Measurements from ENCODE around the gene HENMT1.

GRCh38 chr1:108685529-108685928, 24.6 kb upstream of the HENMT1 start:
- no peak for TF ChIP-seq CTCF (IDR thresholded peaks at IDR 0.05 in 4 of 5, conservative IDR thresholded peaks at IDR 0.05 in 1 of 5)
- no peak for TF ChIP-seq POLR2A (IDR thresholded peaks at IDR 0.05)

Measured in gastrocnemius medialis (tissue), 4 donors.